Thyroid gland (tissue), 4 donors: ENCODE results near the gene CLCA2. TPM values are rescaled to one million over a fixed set of nuclear protein-coding genes. Genes with fewer than 3 reads are reported as not detected.

Experiments used
- DNase-seq, 2 donors: peaks; one replicate each; pipeline ENCODE4 v3.0.0-alpha.2; 2019
- H3K27ac ChIP-seq, 3 donors: fragments of 200-600 bp; sonication (generic); 1 replicate in 2 of 3; 2 replicates in 1 of 3; pipeline ENCODE4 v1.5.1; 2016 to 2019; ENCODE audit warnings: mild to moderate bottlenecking in 1 of 3, moderate library complexity in 1 of 3
- H3K27me3 ChIP-seq: fragments of 200-600 bp; sonication (generic); one replicate; pipeline ENCODE4 v1.5.1; 2019
- H3K36me3 ChIP-seq, 2 donors: fragments of 200-600 bp; sonication (generic); one replicate each; pipeline ENCODE4 v1.5.1; 2016 to 2019
- H3K4me1 ChIP-seq, 2 donors: fragments of 200-600 bp; sonication (generic); one replicate each; pipeline ENCODE4 v1.5.1; 2017 to 2019
- H3K4me3 ChIP-seq, 3 donors: fragments of 200-600 bp; sonication (generic); replicated peaks in 1 of 3; 1 replicate in 2 of 3; 2 replicates in 1 of 3; pipeline ENCODE4 v1.5.1; 2016; ENCODE audit warnings: mild to moderate bottlenecking in 1 of 3
- H3K9me3 ChIP-seq: fragments of 200-600 bp; sonication (generic); one replicate; pipeline ENCODE4 v1.5.1; 2017
- POLR2A ChIP-seq, 2 donors: fragments of 450-650 bp; IDR thresholded peaks; one replicate each; pipeline ENCODE4 v1.6.1; 2017; ENCODE audit warnings: antibody characterized with exemption in 2 of 2, mild to moderate bottlenecking in 2 of 2, moderate library complexity in 1 of 2
- WGBS, 2 donors: methylation state at CpG; one replicate each; pipeline ENCODE4 v1.1.5; 2017; 5-methylcytosine and 5-hydroxymethylcytosine counted together
- intact Hi-C: fragments of 100-400 bp; cut with DNase I; formaldehyde crosslinking; loops from one replicate; pipeline ENCODE4 v1.15.1; 2023
- total RNA-seq, 4 donors: library from RNA; depleted of rRNA; stranded (reverse); fragments of >200 nt; gene quantifications; one replicate each; pipeline ENCODE4 v1.2.3, GENCODE V29; 2016
- TF ChIP-seq, protein P1 (sequence below), 6 experiments: fragments of 200-600 bp in 3 of 6; fragments of 450-650 bp in 3 of 6; sonication (generic) in 3 of 6; IDR thresholded peaks; one replicate each; pipeline ENCODE4 v1.5.1; 2016 to 2019; ENCODE audit warnings: antibody characterized with exemption in 6 of 6, mild to moderate bottlenecking in 2 of 6, inconsistent platforms in 1 of 6, moderate library complexity in 1 of 6

CLCA2 gene, protein sequence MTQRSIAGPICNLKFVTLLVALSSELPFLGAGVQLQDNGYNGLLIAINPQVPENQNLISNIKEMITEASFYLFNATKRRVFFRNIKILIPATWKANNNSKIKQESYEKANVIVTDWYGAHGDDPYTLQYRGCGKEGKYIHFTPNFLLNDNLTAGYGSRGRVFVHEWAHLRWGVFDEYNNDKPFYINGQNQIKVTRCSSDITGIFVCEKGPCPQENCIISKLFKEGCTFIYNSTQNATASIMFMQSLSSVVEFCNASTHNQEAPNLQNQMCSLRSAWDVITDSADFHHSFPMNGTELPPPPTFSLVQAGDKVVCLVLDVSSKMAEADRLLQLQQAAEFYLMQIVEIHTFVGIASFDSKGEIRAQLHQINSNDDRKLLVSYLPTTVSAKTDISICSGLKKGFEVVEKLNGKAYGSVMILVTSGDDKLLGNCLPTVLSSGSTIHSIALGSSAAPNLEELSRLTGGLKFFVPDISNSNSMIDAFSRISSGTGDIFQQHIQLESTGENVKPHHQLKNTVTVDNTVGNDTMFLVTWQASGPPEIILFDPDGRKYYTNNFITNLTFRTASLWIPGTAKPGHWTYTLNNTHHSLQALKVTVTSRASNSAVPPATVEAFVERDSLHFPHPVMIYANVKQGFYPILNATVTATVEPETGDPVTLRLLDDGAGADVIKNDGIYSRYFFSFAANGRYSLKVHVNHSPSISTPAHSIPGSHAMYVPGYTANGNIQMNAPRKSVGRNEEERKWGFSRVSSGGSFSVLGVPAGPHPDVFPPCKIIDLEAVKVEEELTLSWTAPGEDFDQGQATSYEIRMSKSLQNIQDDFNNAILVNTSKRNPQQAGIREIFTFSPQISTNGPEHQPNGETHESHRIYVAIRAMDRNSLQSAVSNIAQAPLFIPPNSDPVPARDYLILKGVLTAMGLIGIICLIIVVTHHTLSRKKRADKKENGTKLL
- not detected for total RNA-seq

DNA sequence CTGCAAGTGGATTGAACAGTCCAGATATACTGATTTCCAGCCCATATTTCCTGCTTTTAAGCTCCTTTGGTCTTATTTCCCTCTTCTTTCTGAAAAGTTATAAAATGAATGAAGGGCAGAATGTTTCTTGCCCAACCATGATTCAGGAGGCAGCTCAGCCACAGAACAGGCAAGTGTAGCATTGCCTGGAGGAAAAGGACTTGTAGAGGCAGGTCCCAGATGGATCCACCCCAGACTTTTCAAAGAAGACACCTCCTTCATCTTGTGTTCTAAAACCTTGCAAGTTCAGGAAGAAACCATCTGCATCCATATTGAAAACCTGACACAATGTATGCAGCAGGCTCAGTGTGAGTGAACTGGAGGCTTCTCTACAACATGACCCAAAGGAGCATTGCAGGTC is at the start of gene CLCA2:
TSS of gene CLCA2 (plus strand) at position 299 of the 400 bp plus-strand sequence. CDS start at position 376, 77 bp downstream.
- TF ChIP-seq POLR2A (IDR thresholded peaks at IDR 0.05) = no peak
- no peaks in the 10 kb centered on the region for H3K27me3 ChIP-seq
- no peak within 1 kb of the TSS for H3K4me3 ChIP-seq
- no peaks in the 10 kb centered on the region for H3K4me1 ChIP-seq
- H3K9me3 ChIP-seq = no peaks in the 10 kb centered on the region
- no peak within 1 kb of the TSS for H3K27ac ChIP-seq
- intact Hi-C loops = no loop called here
- DNase-seq = no peak
- no peaks in the 10 kb centered on the region for H3K36me3 ChIP-seq

DNA sequence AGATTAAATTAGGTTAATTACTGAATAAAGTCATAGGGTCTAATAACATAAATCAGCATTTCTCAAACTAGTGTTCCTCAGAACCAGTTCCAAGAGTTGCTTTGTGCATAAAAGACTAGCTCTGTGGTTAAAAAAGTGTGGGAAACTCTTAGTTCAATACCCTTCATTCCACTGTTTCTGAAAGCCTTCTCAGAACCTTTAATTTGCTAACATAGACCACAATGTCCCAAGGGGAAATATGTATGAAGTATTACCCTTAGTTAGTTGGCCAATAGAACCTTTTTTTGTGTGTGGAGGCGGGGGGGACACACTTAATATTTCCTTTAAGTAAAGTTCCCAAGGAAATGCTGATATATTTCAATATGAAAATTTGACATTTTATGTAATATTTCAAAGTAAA is 48.3 kb upstream of the CLCA2 start:
- WGBS, 2 donors = 85 to 94% methylated on average over 1 of the region's 1 CpG
- H3K9me3 ChIP-seq = no peaks in the 10 kb centered on the region

DNA sequence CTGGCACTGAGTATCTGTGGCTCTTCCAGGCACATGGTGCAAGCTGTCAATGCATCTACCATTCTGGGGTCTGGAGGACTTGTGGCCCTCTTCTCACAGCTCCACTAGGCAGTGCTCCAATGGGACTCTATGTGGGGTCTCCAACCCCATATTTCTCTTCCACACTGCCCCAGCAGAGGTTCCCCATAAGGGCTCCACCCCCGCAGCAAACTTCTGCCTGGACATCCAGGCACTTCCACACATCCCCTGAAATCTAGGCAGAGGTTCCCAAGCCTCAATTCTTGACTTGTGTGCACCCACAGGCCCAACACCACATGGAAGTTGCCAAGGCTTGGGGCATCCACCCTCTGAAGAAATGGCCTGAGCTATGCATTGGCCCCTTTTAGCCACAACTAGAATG is 46.6 kb upstream of the CLCA2 start:
- Histone ChIP-seq H3K4me3 (no peak overlapping the region), H3K36me3 (no peaks in the 10 kb centered on the region), H3K27ac (no peak overlapping the region), H3K27me3 (no peaks in the 10 kb centered on the region), H3K9me3 (no peaks in the 10 kb centered on the region), H3K4me1 (no peaks in the 10 kb centered on the region)
- intact Hi-C loops = loop anchor here (10.0 kb wide), 1 partner anchor 117 kb away; no protein-coding TSS in a partner anchor
- TF ChIP-seq, protein P1, sequence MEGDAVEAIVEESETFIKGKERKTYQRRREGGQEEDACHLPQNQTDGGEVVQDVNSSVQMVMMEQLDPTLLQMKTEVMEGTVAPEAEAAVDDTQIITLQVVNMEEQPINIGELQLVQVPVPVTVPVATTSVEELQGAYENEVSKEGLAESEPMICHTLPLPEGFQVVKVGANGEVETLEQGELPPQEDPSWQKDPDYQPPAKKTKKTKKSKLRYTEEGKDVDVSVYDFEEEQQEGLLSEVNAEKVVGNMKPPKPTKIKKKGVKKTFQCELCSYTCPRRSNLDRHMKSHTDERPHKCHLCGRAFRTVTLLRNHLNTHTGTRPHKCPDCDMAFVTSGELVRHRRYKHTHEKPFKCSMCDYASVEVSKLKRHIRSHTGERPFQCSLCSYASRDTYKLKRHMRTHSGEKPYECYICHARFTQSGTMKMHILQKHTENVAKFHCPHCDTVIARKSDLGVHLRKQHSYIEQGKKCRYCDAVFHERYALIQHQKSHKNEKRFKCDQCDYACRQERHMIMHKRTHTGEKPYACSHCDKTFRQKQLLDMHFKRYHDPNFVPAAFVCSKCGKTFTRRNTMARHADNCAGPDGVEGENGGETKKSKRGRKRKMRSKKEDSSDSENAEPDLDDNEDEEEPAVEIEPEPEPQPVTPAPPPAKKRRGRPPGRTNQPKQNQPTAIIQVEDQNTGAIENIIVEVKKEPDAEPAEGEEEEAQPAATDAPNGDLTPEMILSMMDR (IDR thresholded peaks at IDR 0.05) = no peak
- TF ChIP-seq POLR2A (IDR thresholded peaks at IDR 0.05) = no peak
- WGBS, 2 donors = 92 to 100% methylated on average over 1 of the region's 1 CpG
- no peak for DNase-seq

More for the DNA sequence above, 48.3 kb upstream of the CLCA2 start:
- TF ChIP-seq, protein P1 (IDR thresholded peaks at IDR 0.05) = no peak
- no peak for TF ChIP-seq POLR2A (IDR thresholded peaks at IDR 0.05)
- H3K27me3 ChIP-seq = no peaks in the 10 kb centered on the region
- no peaks in the 10 kb centered on the region for H3K36me3 ChIP-seq
- intact Hi-C loops = loop anchor here (10.0 kb wide), 1 partner anchor 119 kb away; no protein-coding TSS in a partner anchor
- H3K4me1 ChIP-seq = no peaks in the 10 kb centered on the region
- DNase-seq = no peak
- H3K27ac ChIP-seq = no peak overlapping the region
- no peak overlapping the region for H3K4me3 ChIP-seq

DNA sequence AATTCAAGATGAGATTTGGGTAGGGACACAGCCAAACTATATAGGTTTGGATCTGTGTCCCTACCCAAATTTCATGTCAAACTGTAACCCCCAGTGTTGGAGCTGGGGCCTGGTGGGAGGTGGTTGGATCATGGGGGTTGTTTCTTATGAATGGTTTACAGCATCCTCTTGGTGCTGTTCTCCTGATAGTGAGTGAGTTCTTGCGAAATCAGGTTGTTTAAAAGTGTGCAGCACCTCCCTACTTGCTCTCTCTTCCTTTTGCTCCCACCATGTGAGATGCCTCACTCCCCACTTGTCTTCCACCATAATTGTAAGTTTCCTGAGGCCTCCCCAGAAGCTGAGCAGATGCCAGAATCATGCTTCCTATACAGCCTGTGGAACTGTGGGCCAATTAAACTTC is 45.2 kb upstream of the CLCA2 start:
- Histone ChIP-seq H3K9me3 (no peaks in the 10 kb centered on the region), H3K4me1 (no peaks in the 10 kb centered on the region), H3K27ac (no peak overlapping the region), H3K4me3 (no peak overlapping the region), H3K27me3 (no peaks in the 10 kb centered on the region), H3K36me3 (no peaks in the 10 kb centered on the region)
- 80 to 100% methylated on average over 1 of the region's 1 CpG for WGBS, 2 donors
- DNase-seq = no peak
- intact Hi-C loops = loop anchor here (10.0 kb wide), 1 partner anchor 116 kb away; no protein-coding TSS in a partner anchor
- no peak for TF ChIP-seq POLR2A (IDR thresholded peaks at IDR 0.05)
- TF ChIP-seq, protein P1 (IDR thresholded peaks at IDR 0.05) = no peak

DNA sequence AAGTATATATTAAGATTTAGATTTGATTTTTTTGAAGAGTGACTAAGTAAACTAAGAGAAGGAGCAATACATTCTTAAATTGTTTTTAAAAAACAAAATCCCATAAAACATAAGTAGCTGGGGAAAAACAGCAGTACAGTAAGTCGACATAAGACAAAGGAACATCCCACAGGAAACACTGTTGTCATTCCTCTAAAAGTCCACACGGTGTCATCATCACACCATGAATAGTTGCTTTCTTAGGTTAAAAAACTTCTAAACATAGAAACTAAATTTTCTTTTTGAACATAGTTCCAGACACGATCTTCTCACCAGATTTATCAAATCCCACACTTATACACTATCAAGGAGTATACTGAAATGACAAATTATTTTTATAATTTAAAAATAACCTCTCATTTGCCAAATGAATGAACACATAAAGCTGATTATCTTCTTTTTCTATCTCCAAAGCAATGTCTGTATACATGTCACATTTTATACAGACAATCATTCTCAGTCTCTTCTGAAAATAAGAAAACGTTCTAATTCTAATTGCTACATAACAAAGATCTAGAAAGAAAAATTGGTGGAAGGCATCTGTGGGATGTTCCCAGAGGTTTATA is 43.6 kb upstream of the CLCA2 start:
- intact Hi-C loops = no loop called here
- DNase-seq = no peak
- 9 to 10% methylated on average over 4 of the region's 4 CpGs for WGBS, 2 donors
- TF ChIP-seq POLR2A (IDR thresholded peaks at IDR 0.05) = no peak
- TF ChIP-seq, protein P1 (IDR thresholded peaks at IDR 0.05) = peak; percentile 54 to 88 (median 74)
- Histone ChIP-seq H3K27me3 (no peaks in the 10 kb centered on the region), H3K9me3 (no peaks in the 10 kb centered on the region), H3K36me3 (no peaks in the 10 kb centered on the region), H3K4me1 (no peaks in the 10 kb centered on the region), H3K27ac (no peak overlapping the region), H3K4me3 (no peak overlapping the region)
